Thyroid gland (tissue), 4 donors: ENCODE measurements around the gene NPAS1.

ENCODE experiments used
- CTCF ChIP-seq, 6 experiments: fragments of 200-600 bp in 3 of 6; fragments of 450-650 bp in 3 of 6; sonication (generic) in 3 of 6; IDR thresholded peaks; one replicate each; pipeline ENCODE4 v1.5.1; 2016 to 2019; ENCODE audit warnings: antibody characterized with exemption in 6 of 6, mild to moderate bottlenecking in 2 of 6, inconsistent platforms in 1 of 6, moderate library complexity in 1 of 6
- POLR2A ChIP-seq, 2 donors: fragments of 450-650 bp; IDR thresholded peaks; one replicate each; pipeline ENCODE4 v1.6.1; 2017; ENCODE audit warnings: antibody characterized with exemption in 2 of 2, mild to moderate bottlenecking in 2 of 2, moderate library complexity in 1 of 2

DNA sequence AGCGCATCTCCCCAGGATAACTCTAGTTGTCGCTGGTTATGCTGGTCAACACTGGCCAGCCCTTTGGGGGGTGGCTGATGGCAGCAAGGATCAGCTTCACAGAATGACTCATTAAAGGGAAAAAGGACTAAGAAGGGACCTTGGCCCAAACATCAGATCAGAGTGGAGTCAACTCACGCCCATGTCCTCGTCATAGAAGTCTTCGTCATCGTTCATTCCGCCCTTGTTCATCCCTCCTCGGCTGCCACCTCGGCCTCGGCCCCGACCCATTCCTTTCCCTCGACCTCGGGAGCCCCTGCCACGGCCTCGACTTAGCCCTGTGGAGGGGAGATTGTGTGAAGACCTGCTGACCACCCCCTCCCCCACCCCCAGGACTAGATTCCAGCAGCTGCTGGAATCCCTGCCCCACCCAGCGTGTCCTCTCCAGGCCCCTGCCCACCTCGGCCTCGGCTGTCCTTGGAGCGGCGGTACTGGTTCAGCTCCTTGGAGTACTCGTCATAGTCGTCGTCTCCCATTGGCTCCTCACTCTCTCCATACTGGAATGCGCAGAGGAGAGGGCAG is 65.3 kb downstream of the NPAS1 start:
- TF ChIP-seq CTCF (IDR thresholded peaks at IDR 0.05) = no peak
- TF ChIP-seq POLR2A (IDR thresholded peaks at IDR 0.05) = no peak
